ENCODE measurements around the gene SAXO2.
"Not testable (repeated sequence)": the region's sequence is repeated elsewhere in the genome, so short reads cannot be mapped to it uniquely, and the experiment has no call there.

SAXO2 gene

GRCh38 chr15:82314769-82315518, 52.3 kb downstream of the SAXO2 start:
- H3K4me3 ChIP-seq (replicated peaks in 1 of 2; ENCODE audit: low read depth in 2 of 2, low read length in 2 of 2), result no peak overlapping the region
- DNase-seq (ENCODE audit: low read depth in 2 of 2), result no peak
- no peak for TF ChIP-seq CTCF (IDR thresholded peaks at IDR 0.05; ENCODE audit: low read depth, low read length)

DNA sequence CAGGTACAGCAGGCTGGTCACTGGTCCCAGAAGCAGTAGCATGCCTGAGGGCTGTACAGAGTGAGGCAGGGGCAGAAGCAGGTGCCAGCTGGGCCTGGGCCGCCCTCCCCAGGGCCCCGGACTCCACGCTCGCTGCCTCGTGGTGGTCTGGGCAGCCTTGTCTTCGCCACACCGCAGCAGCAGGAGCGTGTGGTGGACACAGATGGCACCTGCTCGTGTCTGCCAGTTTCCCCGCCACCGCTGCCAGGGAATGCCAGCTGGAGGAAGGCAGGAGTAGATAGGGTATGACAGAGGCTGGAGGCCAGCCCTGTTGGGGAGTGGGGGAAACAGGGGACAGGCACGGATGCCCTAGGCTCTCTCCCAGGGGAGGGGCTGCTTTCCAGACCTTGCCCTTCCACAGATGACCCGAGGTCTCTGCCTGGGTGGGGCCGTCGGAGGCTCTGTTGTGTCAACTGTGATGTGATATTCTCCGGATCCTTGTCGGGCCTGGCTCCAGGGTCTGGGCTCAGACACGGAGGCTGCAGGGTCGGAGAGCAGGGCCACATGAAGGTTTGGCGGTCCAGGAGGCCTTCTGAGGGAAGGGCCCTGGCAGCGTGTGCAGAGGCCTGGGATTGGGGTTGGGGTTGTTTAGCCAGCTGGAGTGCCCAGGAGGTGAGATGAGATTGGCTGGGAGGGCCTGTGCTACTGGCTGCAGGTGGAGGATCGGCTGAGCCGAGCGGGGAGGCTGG, 53.1 kb downstream of the SAXO2 start:
- no peak for TF ChIP-seq CTCF (IDR thresholded peaks at IDR 0.05; ENCODE audit: low read depth, low read length)
- DNase-seq (ENCODE audit: low read depth in 2 of 2), result no peak
- no peak overlapping the region for H3K4me3 ChIP-seq (replicated peaks in 1 of 2; ENCODE audit: low read depth in 2 of 2, low read length in 2 of 2)

DNA sequence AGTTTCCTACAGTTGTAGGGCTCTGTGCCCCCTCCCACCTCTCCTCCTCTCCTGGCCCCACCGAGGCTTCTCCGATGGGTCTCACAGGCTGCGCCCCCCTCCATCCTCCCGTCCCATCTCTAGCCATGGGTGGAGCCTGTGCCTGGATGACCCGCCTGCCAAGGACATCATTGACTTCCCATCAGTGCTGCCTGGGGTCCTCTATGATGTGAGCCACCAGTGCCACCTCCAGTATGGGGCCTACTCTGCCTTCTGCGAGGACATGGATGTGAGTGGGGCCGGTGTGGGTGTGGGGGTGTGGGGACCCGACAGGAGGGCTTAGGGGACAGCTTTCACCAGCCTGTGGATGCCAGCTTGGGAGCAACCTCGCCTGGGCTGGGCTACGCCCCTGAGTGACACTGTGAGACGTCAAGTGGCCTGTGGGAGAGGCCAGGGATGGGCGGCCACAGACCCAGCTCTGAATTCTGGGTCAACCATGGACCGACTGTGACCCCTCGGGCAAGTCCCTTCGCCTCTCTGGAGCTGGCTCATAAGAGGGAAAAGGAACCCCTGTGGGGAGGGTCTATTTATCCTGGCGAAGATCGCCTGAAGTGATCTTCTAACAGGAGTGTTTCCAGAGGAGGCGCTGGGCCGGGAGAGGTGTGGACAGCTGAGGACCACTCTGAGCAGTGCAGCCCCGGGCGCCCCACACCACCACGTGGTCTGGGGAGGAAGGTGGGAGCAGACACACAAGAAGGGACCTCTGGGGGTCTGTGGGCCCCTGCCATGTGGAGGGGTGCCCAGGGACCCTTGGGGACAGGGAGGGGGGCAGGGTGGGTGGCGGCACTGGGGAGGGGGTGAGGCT, 53.9 kb downstream of the SAXO2 start:
- DNase-seq (ENCODE audit: low read depth in 2 of 2); H3K4me3 ChIP-seq (replicated peaks in 1 of 2; ENCODE audit: low read depth in 2 of 2, low read length in 2 of 2): not testable (repeated sequence)

- no peak overlapping the region for H3K4me3 ChIP-seq (replicated peaks in 1 of 2; ENCODE audit: low read depth in 2 of 2, low read length in 2 of 2)
- TF ChIP-seq CTCF (IDR thresholded peaks at IDR 0.05; ENCODE audit: low read depth, low read length), result no peak
- no peak for DNase-seq (ENCODE audit: low read depth in 2 of 2)
Measured at GRCh38 chr15:82317091-82317489, 54.5 kb downstream of the SAXO2 start.

GRCh38 chr15:82317516-82317915, 54.9 kb downstream of the SAXO2 start:
- H3K4me3 ChIP-seq (replicated peaks in 1 of 2; ENCODE audit: low read depth in 2 of 2, low read length in 2 of 2); DNase-seq (ENCODE audit: low read depth in 2 of 2): not testable (repeated sequence)

DNA sequence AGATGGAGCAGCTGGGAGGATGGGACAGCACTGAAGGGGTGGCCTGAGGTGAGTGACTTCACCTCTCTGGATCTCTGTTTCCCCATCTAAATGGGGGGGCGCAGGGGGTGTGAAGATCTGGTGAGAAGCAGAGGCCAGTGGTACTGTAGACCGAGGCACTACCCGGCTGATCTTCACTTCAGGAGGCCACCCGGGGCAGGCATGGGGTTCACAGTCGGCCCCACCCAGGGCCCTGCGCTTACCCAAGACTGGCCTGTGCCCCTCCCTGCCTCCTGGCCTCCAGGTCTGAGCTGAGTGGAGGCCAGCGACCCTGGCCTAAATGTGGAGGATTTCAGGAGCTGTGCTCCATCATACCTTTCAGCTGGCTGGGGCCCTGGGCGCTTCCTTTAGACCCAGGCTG, 55.7 kb downstream of the SAXO2 start:
- not testable (repeated sequence) for H3K4me3 ChIP-seq (replicated peaks in 1 of 2; ENCODE audit: low read depth in 2 of 2, low read length in 2 of 2); DNase-seq (ENCODE audit: low read depth in 2 of 2)

- DNase-seq (ENCODE audit: low read depth in 2 of 2); H3K4me3 ChIP-seq (replicated peaks in 1 of 2; ENCODE audit: low read depth in 2 of 2, low read length in 2 of 2): not testable (repeated sequence)
Measured at GRCh38 chr15:82319522-82320278, 57.1 kb downstream of the SAXO2 start.

GRCh38 chr15:82320861-82321260, 58.2 kb downstream of the SAXO2 start:
- H3K4me3 ChIP-seq (replicated peaks in 1 of 2; ENCODE audit: low read depth in 2 of 2, low read length in 2 of 2); DNase-seq (ENCODE audit: low read depth in 2 of 2): not testable (repeated sequence)

DNA sequence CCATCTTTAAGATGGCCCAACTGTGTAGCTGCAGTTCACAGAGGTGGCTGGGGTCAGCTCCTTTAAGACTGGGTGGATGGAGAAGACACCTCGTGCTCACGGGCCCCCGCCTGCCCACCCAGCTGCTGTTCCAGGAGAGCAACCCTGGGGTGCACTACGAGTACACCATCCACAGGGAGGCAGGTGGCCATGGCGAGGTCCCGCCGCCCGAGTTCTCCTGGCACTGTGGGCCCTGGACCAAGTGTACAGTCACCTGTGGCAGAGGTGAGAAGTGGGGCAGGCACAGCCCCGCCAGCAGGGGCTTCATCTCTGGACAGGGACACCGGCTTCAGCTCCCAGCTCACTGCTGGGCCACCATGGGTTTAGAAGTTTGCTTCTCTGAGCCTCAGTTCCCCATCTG, 59.9 kb downstream of the SAXO2 start:
- DNase-seq (ENCODE audit: low read depth in 2 of 2), result not testable (repeated sequence)

GRCh38 chr15:82324831-82325230, 62.2 kb downstream of the SAXO2 start:
- not testable (repeated sequence) for DNase-seq (ENCODE audit: low read depth in 2 of 2); H3K4me3 ChIP-seq (replicated peaks in 1 of 2; ENCODE audit: low read depth in 2 of 2, low read length in 2 of 2)

More for the DNA sequence above, 59.9 kb downstream of the SAXO2 start:
- H3K4me3 ChIP-seq (replicated peaks in 1 of 2; ENCODE audit: low read depth in 2 of 2, low read length in 2 of 2), result not testable (repeated sequence)

- not testable (repeated sequence) for DNase-seq (ENCODE audit: low read depth in 2 of 2)
Measured at GRCh38 chr15:82325646-82326045, 63.0 kb downstream of the SAXO2 start.

GRCh38 chr15:82326896-82327295, 64.3 kb downstream of the SAXO2 start:
- not testable (repeated sequence) for DNase-seq (ENCODE audit: low read depth in 2 of 2); H3K4me3 ChIP-seq (replicated peaks in 1 of 2; ENCODE audit: low read depth in 2 of 2, low read length in 2 of 2)

More at GRCh38 chr15:82325646-82326045, 63.0 kb downstream of the SAXO2 start:
- not testable (repeated sequence) for H3K4me3 ChIP-seq (replicated peaks in 1 of 2; ENCODE audit: low read depth in 2 of 2, low read length in 2 of 2)

DNA sequence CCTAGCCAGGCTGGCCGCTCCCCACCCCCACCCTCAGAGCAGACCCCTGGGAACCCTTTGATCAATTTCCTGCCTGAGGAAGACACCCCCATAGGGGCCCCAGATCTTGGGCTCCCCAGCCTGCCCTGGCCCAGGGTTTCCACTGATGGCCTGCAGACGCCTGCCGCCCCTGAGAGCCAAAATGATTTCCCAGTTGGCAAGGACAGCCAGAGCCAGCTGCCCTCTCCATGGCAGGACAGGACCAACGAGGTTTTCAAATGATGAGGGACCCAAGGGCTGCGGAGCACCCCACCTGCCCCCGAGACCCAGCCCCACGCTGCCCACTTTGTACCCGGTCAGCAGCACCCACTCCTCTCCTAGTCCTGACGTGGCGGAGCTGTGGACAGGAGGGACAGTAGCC, 64.8 kb downstream of the SAXO2 start:
- H3K4me3 ChIP-seq (replicated peaks in 1 of 2; ENCODE audit: low read depth in 2 of 2, low read length in 2 of 2); DNase-seq (ENCODE audit: low read depth in 2 of 2): not testable (repeated sequence)

Measured in cardiac fibroblast (primary cell).